Uterus (tissue), 2 donors: ENCODE results near the gene NWD2.

Source experiments
- CTCF ChIP-seq, 4 experiments: fragments of 200-600 bp in 2 of 4; fragments of 450-650 bp in 2 of 4; sonication (generic) in 2 of 4; IDR thresholded peaks; one replicate each; pipeline ENCODE4 v1.5.1; 2016 to 2019; ENCODE audit warnings: antibody characterized with exemption in 4 of 4, mild to moderate bottlenecking in 2 of 4, moderate library complexity in 1 of 4
- POLR2A ChIP-seq, 2 donors: fragments of 450-650 bp; IDR thresholded peaks; one replicate each; pipeline ENCODE4 v1.6.1; 2016; ENCODE audit warnings: antibody characterized with exemption in 2 of 2, mild to moderate bottlenecking in 1 of 2, moderate library complexity in 1 of 2

- no peak for TF ChIP-seq CTCF (IDR thresholded peaks at IDR 0.05)
- TF ChIP-seq POLR2A (IDR thresholded peaks at IDR 0.05) = no peak
Measured at GRCh38 chr4:37322122-37322521, 77.6 kb downstream of the NWD2 start.
